GM13976 (cell line): ENCODE measurements around the gene HSD11B1.

Experiments
- DNase-seq: peaks from one replicate; pipeline ENCODE4 v3.0.0; 2012; ENCODE audit warnings: low spot score
- CTCF ChIP-seq: IDR thresholded peaks from 2 replicates; pipeline ENCODE4 v1.5.1; 2012; ENCODE audit warnings: borderline replicate concordance, mild to moderate bottlenecking; ENCODE audit not compliant: insufficient read depth; ENCODE audit errors: extremely low read depth, missing control alignments, control extremely low read depth
- in situ Hi-C: fragments of 300-500 bp; cut with MboI; formaldehyde crosslinking; loops from one replicate; pipeline ENCODE4 v1.12.0; 2022; ENCODE audit warnings: low sequenced_read_pairs, mixed read lengths, inconsistent platforms; ENCODE audit not compliant: unreplicated experiment

Gene HSD11B1

GRCh38 chr1:209772126-209772525 lies 67.5 kb downstream of the HSD11B1 start:
- no peak for TF ChIP-seq CTCF
- no peak for DNase-seq
- in situ Hi-C loops = no loop called here

GRCh38 chr1:209774592-209774991 lies 69.9 kb downstream of the HSD11B1 start:
- in situ Hi-C loops = no loop called here
- TF ChIP-seq CTCF = no peak
- no peak for DNase-seq

- no peak for TF ChIP-seq CTCF
Observed at GRCh38 chr1:209775678-209776077, 71.0 kb downstream of the HSD11B1 start.

GRCh38 chr1:209777587-209777986 lies 72.9 kb downstream of the HSD11B1 start:
- DNase-seq = no peak
- in situ Hi-C loops = no loop called here
- TF ChIP-seq CTCF = no peak

More at GRCh38 chr1:209775678-209776077, 71.0 kb downstream of the HSD11B1 start:
- in situ Hi-C loops = no loop called here
- no peak for DNase-seq

GRCh38 chr1:209778102-209778501 lies 73.5 kb downstream of the HSD11B1 start:
- in situ Hi-C loops = no loop called here
- DNase-seq = no peak
- TF ChIP-seq CTCF = no peak

GRCh38 chr1:209780268-209780667 lies 75.6 kb downstream of the HSD11B1 start:
- in situ Hi-C loops = no loop called here
- DNase-seq = no peak
- TF ChIP-seq CTCF = no peak

- no peak for DNase-seq
Observed at GRCh38 chr1:209783386-209783785, 78.7 kb downstream of the HSD11B1 start.

More at GRCh38 chr1:209783386-209783785, 78.7 kb downstream of the HSD11B1 start:
- no peak for TF ChIP-seq CTCF
- in situ Hi-C loops = no loop called here
